ENCODE data around the gene PHF21B. TPM values are rescaled to one million over a fixed set of nuclear protein-coding genes. Genes with fewer than 3 reads are reported as not detected.

PHF21B gene
- polyA plus RNA-seq, 3 donors from 2014 or later, result not detected

- Mint-ChIP-seq H3K27me3 (ENCODE audit: low read depth in 3 of 3) (peaks cover 0 to 1% (median under 1%) of the 10 kb centered on the region in 3 donors), H3K9me3 (peaks cover 0 to 2% (median 0%) of the 10 kb centered on the region in 6 donors), H3K36me3 (no peaks in the 10 kb centered on the region), H3K4me3 (no peak overlapping the region), H3K27ac (no peak overlapping the region), H3K4me1 (no peaks in the 10 kb centered on the region)
- DNase-seq, result no peak
Observed at GRCh38 chr22:44941207-44941606, 68.6 kb downstream of the PHF21B start.

- H3K27ac Mint-ChIP-seq, result no peak overlapping the region
- peaks cover 0 to 1% (median 1%) of the 10 kb centered on the region in 3 donors for H3K27me3 Mint-ChIP-seq (ENCODE audit: low read depth in 3 of 3)
- no peak overlapping the region for H3K4me3 Mint-ChIP-seq
- H3K36me3 Mint-ChIP-seq, result no peaks in the 10 kb centered on the region
- no peak for DNase-seq
- H3K4me1 Mint-ChIP-seq, result no peaks in the 10 kb centered on the region
- H3K9me3 Mint-ChIP-seq, result peaks cover 0 to 2% (median 0%) of the 10 kb centered on the region in 6 donors
Observed at GRCh38 chr22:44940130-44940529, 69.7 kb downstream of the PHF21B start.

GRCh38 chr22:44939451-44939850 lies 70.4 kb downstream of the PHF21B start:
- Mint-ChIP-seq H3K4me1 (no peaks in the 10 kb centered on the region), H3K27me3 (ENCODE audit: low read depth in 3 of 3) (peaks cover 0 to 1% (median 1%) of the 10 kb centered on the region in 3 donors), H3K27ac (no peak overlapping the region), H3K36me3 (no peaks in the 10 kb centered on the region), H3K4me3 (no peak overlapping the region), H3K9me3 (peaks cover 0 to 2% (median 0%) of the 10 kb centered on the region in 6 donors)
- DNase-seq, result no peak

GRCh38 chr22:44938886-44939285 lies 70.9 kb downstream of the PHF21B start:
- Mint-ChIP-seq H3K4me3 (no peak overlapping the region), H3K9me3 (peaks cover 0 to 2% (median 0%) of the 10 kb centered on the region in 6 donors), H3K27ac (no peak overlapping the region), H3K27me3 (ENCODE audit: low read depth in 3 of 3) (peaks cover 0 to 1% (median 1%) of the 10 kb centered on the region in 3 donors), H3K4me1 (no peaks in the 10 kb centered on the region), H3K36me3 (no peaks in the 10 kb centered on the region)
- no peak for DNase-seq

- no peak for DNase-seq
- no peaks in the 10 kb centered on the region for H3K36me3 Mint-ChIP-seq
- peaks cover 1 to 4% (median 1%) of the 10 kb centered on the region in 3 donors for H3K27me3 Mint-ChIP-seq (ENCODE audit: low read depth in 3 of 3)
- no peak overlapping the region for H3K4me3 Mint-ChIP-seq
- no peaks in the 10 kb centered on the region for H3K4me1 Mint-ChIP-seq
- no peak overlapping the region for H3K27ac Mint-ChIP-seq
- H3K9me3 Mint-ChIP-seq, result peaks cover 0 to 1% (median 0%) of the 10 kb centered on the region in 6 donors
Observed at GRCh38 chr22:44937216-44937615, 72.6 kb downstream of the PHF21B start.

GRCh38 chr22:44936201-44936600 lies 73.6 kb downstream of the PHF21B start:
- DNase-seq, result no peak
- Mint-ChIP-seq H3K4me3 (no peak overlapping the region), H3K27ac (no peak overlapping the region), H3K27me3 (ENCODE audit: low read depth in 3 of 3) (peaks cover 3 to 4% (median 3%) of the 10 kb centered on the region in 3 donors), H3K9me3 (peaks cover 0 to 1% (median 0%) of the 10 kb centered on the region in 6 donors), H3K4me1 (no peaks in the 10 kb centered on the region), H3K36me3 (no peaks in the 10 kb centered on the region)

GRCh38 chr22:44935724-44936123 lies 74.1 kb downstream of the PHF21B start:
- Mint-ChIP-seq H3K9me3 (peaks cover 0 to 1% (median 0%) of the 10 kb centered on the region in 6 donors), H3K4me1 (no peaks in the 10 kb centered on the region), H3K27me3 (ENCODE audit: low read depth in 3 of 3) (peaks cover 3 to 4% (median 3%) of the 10 kb centered on the region in 3 donors), H3K36me3 (no peaks in the 10 kb centered on the region), H3K4me3 (no peak overlapping the region), H3K27ac (no peak overlapping the region)
- DNase-seq, result no peak

- Mint-ChIP-seq H3K27ac (no peak overlapping the region), H3K9me3 (peaks cover 0 to 1% (median 0%) of the 10 kb centered on the region in 6 donors), H3K36me3 (no peaks in the 10 kb centered on the region), H3K4me3 (no peak overlapping the region), H3K4me1 (no peaks in the 10 kb centered on the region), H3K27me3 (ENCODE audit: low read depth in 3 of 3) (peaks cover 3 to 4% (median 3%) of the 10 kb centered on the region in 3 donors)
- DNase-seq, result no peak
Observed at GRCh38 chr22:44934454-44934735, 75.4 kb downstream of the PHF21B start.

- Mint-ChIP-seq H3K4me3 (no peak overlapping the region), H3K27ac (no peak overlapping the region), H3K9me3 (peaks cover 0 to 1% (median 0%) of the 10 kb centered on the region in 6 donors), H3K36me3 (no peaks in the 10 kb centered on the region), H3K4me1 (no peaks in the 10 kb centered on the region), H3K27me3 (ENCODE audit: low read depth in 3 of 3) (peaks cover 3 to 4% (median 3%) of the 10 kb centered on the region in 3 donors)
- DNase-seq, result no peak
Observed at GRCh38 chr22:44933666-44934453, 75.9 kb downstream of the PHF21B start.

- no peak overlapping the region for H3K4me3 Mint-ChIP-seq
- no peak for DNase-seq
- H3K4me1 Mint-ChIP-seq, result no peaks in the 10 kb centered on the region
- no peaks in the 10 kb centered on the region for H3K36me3 Mint-ChIP-seq
- peaks cover 3 to 5% (median 3%) of the 10 kb centered on the region in 3 donors for H3K27me3 Mint-ChIP-seq (ENCODE audit: low read depth in 3 of 3)
- H3K27ac Mint-ChIP-seq, result no peak overlapping the region
- H3K9me3 Mint-ChIP-seq, result peaks cover 0 to 1% (median 0%) of the 10 kb centered on the region in 6 donors
Observed at GRCh38 chr22:44932493-44932892, 77.3 kb downstream of the PHF21B start.

- Mint-ChIP-seq H3K4me1 (no peaks in the 10 kb centered on the region), H3K4me3 (no peak overlapping the region), H3K9me3 (peaks cover 0 to 1% (median 0%) of the 10 kb centered on the region in 6 donors), H3K27ac (no peak overlapping the region), H3K27me3 (ENCODE audit: low read depth in 3 of 3) (peaks cover 1 to 6% (median 3%) of the 10 kb centered on the region in 3 donors), H3K36me3 (no peaks in the 10 kb centered on the region)
- no peak for DNase-seq
Observed at GRCh38 chr22:44931766-44932165, 78.0 kb downstream of the PHF21B start.

- Mint-ChIP-seq H3K27ac (no peak overlapping the region), H3K4me1 (no peaks in the 10 kb centered on the region), H3K27me3 (ENCODE audit: low read depth in 3 of 3) (peaks cover 1 to 8% (median 3%) of the 10 kb centered on the region in 3 donors), H3K4me3 (no peak overlapping the region), H3K36me3 (no peaks in the 10 kb centered on the region), H3K9me3 (peaks cover 0 to 1% (median 0%) of the 10 kb centered on the region in 6 donors)
- no peak for DNase-seq
Observed at GRCh38 chr22:44931077-44931540, 78.7 kb downstream of the PHF21B start.

- Mint-ChIP-seq H3K36me3 (no peaks in the 10 kb centered on the region), H3K27ac (no peak overlapping the region), H3K9me3 (peaks cover 0 to 1% (median 0%) of the 10 kb centered on the region in 6 donors), H3K27me3 (ENCODE audit: low read depth in 3 of 3) (peaks cover 1 to 8% (median 3%) of the 10 kb centered on the region in 3 donors), H3K4me3 (no peak overlapping the region), H3K4me1 (no peaks in the 10 kb centered on the region)
- no peak for DNase-seq
Observed at GRCh38 chr22:44930711-44931035, 79.1 kb downstream of the PHF21B start.

GRCh38 chr22:44930016-44930710 lies 79.6 kb downstream of the PHF21B start:
- peaks cover 1 to 8% (median 1%) of the 10 kb centered on the region in 3 donors for H3K27me3 Mint-ChIP-seq (ENCODE audit: low read depth in 3 of 3)
- H3K4me3 Mint-ChIP-seq, result no peak overlapping the region
- no peaks in the 10 kb centered on the region for H3K4me1 Mint-ChIP-seq
- no peak overlapping the region for H3K27ac Mint-ChIP-seq
- H3K9me3 Mint-ChIP-seq, result peaks cover 0 to 1% (median 0%) of the 10 kb centered on the region in 6 donors
- no peak for DNase-seq
- H3K36me3 Mint-ChIP-seq, result no peaks in the 10 kb centered on the region
